K562 (cell line): ENCODE results near the gene CENPO. TPM values are rescaled to one million over a fixed set of nuclear protein-coding genes. Genes with fewer than 3 reads are reported as not detected.

Experiments used
- ATAC-seq: fragments of 200-7000 bp; cut with Tn5 transposase; 3 replicates; pipeline ENCODE4 v1.9.1; 2020; ENCODE audit warnings: moderate library complexity
- BruUV-seq: library from RNA; stranded (reverse); fragments of 400-500 nt; replicated peaks from 2 replicates; lab custom pipeline; 2021; lab: Mats Ljungman, UMichigan
- CTCF ChIA-PET: fragments of 300-600 bp; formaldehyde crosslinking; extraction: SDS; loops from one replicate; lab custom pipeline; 2021; ENCODE audit warnings: low intra/inter-chr PET ratio; lab: Yijun Ruan, JAX
- POLR2A ChIA-PET: fragments of 300-600, 350-650 bp; sonication (Branson Sonifier 250); formaldehyde crosslinking; extraction: SDS; loops from one replicate; lab custom pipeline; 2021; ENCODE audit warnings: antibody characterized with exemption, inconsistent platforms; lab: Yijun Ruan, JAX
- DNase-seq, 4 experiments: peaks; one replicate each; pipeline versions ENCODE4 v3.0.0 to v3.0.0-alpha.2; 2011 to 2018; ENCODE audit warnings: low spot score in 3 of 4, mixed read lengths in 3 of 4; ENCODE audit errors: extremely low read depth in 1 of 4
- FAIRE-seq: peaks from 2 replicates; lab custom pipeline; 2011; peaks lifted over from hg19 to GRCh38; lab: Jason Lieb, UNC
- H2AFZ ChIP-seq: 2 replicates; pipeline ENCODE4 v1.6.0; 2011; ENCODE audit warnings: low read depth, low read length, control low read depth, inconsistent platforms
- H3K27ac ChIP-seq: fragments of 200-600 bp; 3 replicates; pipeline ENCODE4 v1.8.0; 2011; ENCODE audit warnings: low read depth, mild to moderate bottlenecking, control low read depth, inconsistent platforms, low read length, moderate library complexity, mixed read lengths; ENCODE audit errors: extremely low read depth
- H3K27me3 ChIP-seq, 2 experiments: fragments of 300-600 bp in 1 of 2; 2 replicates in 1 of 2; 3 replicates in 1 of 2; pipeline versions ENCODE4 v1.6.0 to v1.8.0; 2011; ENCODE audit warnings: inconsistent platforms in 2 of 2, low read length in 2 of 2, mild to moderate bottlenecking in 1 of 2, mixed read lengths in 1 of 2, moderate library complexity in 1 of 2; ENCODE audit not compliant: control insufficient read depth in 2 of 2, insufficient read depth in 2 of 2
- H3K36me3 ChIP-seq: fragments of 300-600 bp; 3 replicates; pipeline ENCODE4 v1.8.0; 2011; ENCODE audit warnings: mild to moderate bottlenecking, low read length, inconsistent platforms; ENCODE audit not compliant: control insufficient read depth, insufficient read depth
- H3K4me1 ChIP-seq, 2 experiments: fragments of 200-600 bp in 1 of 2; replicated peaks in 1 of 2; 2 replicates in 1 of 2; 3 replicates in 1 of 2; pipeline versions ENCODE4 v1.5.1 to v1.8.0; 2011; ENCODE audit warnings: inconsistent platforms in 2 of 2, low read length in 2 of 2, mild to moderate bottlenecking in 1 of 2, mixed read lengths in 1 of 2, moderate library complexity in 1 of 2; ENCODE audit not compliant: control insufficient read depth in 2 of 2, insufficient read depth in 2 of 2
- H3K4me2 ChIP-seq: 2 replicates; pipeline ENCODE4 v1.6.1; 2011; ENCODE audit warnings: low read length, control low read depth, inconsistent platforms, mixed read lengths; ENCODE audit not compliant: insufficient read depth
- H3K4me3 ChIP-seq: fragments of 200-600 bp; sonication (generic), shearing (Covaris generic); 2 replicates; pipeline ENCODE4 v1.5.1; 2016; ENCODE audit warnings: control low read depth, inconsistent platforms
- H3K79me2 ChIP-seq: fragments of 200-600 bp; 3 replicates; pipeline ENCODE4 v1.8.0; 2011; ENCODE audit warnings: low read length, inconsistent platforms; ENCODE audit not compliant: control insufficient read depth, insufficient read depth
- H3K9ac ChIP-seq, 2 experiments: 2 replicates each; pipeline versions ENCODE4 v1.6.0 to v1.6.1; 2011; ENCODE audit warnings: low read depth in 2 of 2, low read length in 2 of 2, control low read depth in 1 of 2, inconsistent platforms in 1 of 2, mild to moderate bottlenecking in 1 of 2, mixed read lengths in 1 of 2; ENCODE audit not compliant: insufficient read depth in 1 of 2
- H3K9me1 ChIP-seq: one replicate; pipeline ENCODE4 v1.6.0; 2011; ENCODE audit warnings: inconsistent platforms, mild to moderate bottlenecking, low read length, moderate library complexity; ENCODE audit not compliant: control insufficient read depth, insufficient read depth
- H3K9me3 ChIP-seq: replicated peaks from 2 replicates; pipeline ENCODE4 v1.5.1; 2011; ENCODE audit warnings: low read depth, low read length, inconsistent platforms; ENCODE audit not compliant: control insufficient read depth, insufficient read depth
- H4K20me1 ChIP-seq: replicated peaks from 2 replicates; pipeline ENCODE4 v1.6.1; 2011; ENCODE audit warnings: low read length, inconsistent platforms, mixed read lengths; ENCODE audit not compliant: control insufficient read depth, insufficient read depth
- CCAR2 ChIP-seq: fragments of 200-400 bp; formaldehyde crosslinking; IDR thresholded peaks from 2 replicates; pipeline ENCODE4 v1.6.1; 2017; ENCODE audit warnings: mild to moderate bottlenecking, low read depth, low read length
- E2F8 ChIP-seq: fragments of 450-650 bp; IDR thresholded peaks from 2 replicates; pipeline ENCODE4 v1.7.1; 2018; ENCODE audit warnings: mild to moderate bottlenecking, low read depth; ENCODE audit not compliant: partially characterized antibody
- FOXJ2 ChIP-seq: fragments of 200-800 bp; sonication (Bioruptor generic); IDR thresholded peaks from 2 replicates; pipeline ENCODE4 v1.6.1; 2016; ENCODE audit warnings: missing genetic modification characterization, missing compliant biosample characterization
- GABPB2 ChIP-seq: fragments of 250-450 bp; sonication (Bioruptor Pico); conservative IDR thresholded peaks from 2 replicates; pipeline ENCODE4 v1.5.1; 2021; ENCODE audit warnings: mild to moderate bottlenecking
- GMEB1 ChIP-seq: fragments of 250-450 bp; sonication (Bioruptor Pico); IDR thresholded peaks from 2 replicates; pipeline ENCODE4 v1.4.0; 2020; ENCODE audit warnings: mild to moderate bottlenecking
- IFI16 ChIP-seq: fragments of 250-450 bp; sonication (Bioruptor Pico); IDR thresholded peaks from 2 replicates; pipeline ENCODE4 v2.1.2; 2022; ENCODE audit warnings: mild to moderate bottlenecking, inconsistent platforms
- KLF1 ChIP-seq: fragments of 450-650 bp; IDR thresholded peaks from 2 replicates; pipeline ENCODE4 v1.6.1; 2016; ENCODE audit warnings: missing genetic modification characterization, missing compliant biosample characterization
- TAF9B ChIP-seq: fragments of 450-650 bp; IDR thresholded peaks from 2 replicates; pipeline ENCODE4 v1.6.1; 2018; ENCODE audit warnings: mild to moderate bottlenecking; ENCODE audit not compliant: partially characterized antibody
- ZNF277 ChIP-seq: fragments of 250-450 bp; sonication (Bioruptor Pico); IDR thresholded peaks from 2 replicates; pipeline ENCODE4 v1.8.0; 2022; ENCODE audit warnings: inconsistent platforms, mild to moderate bottlenecking, moderate library complexity, borderline replicate concordance
- ZNF398 ChIP-seq: fragments of 250-450 bp; sonication (Bioruptor Pico); IDR thresholded peaks from 2 replicates; pipeline ENCODE4 v1.8.0; 2021; ENCODE audit warnings: moderate library complexity, mild to moderate bottlenecking, inconsistent platforms
- ZNF57 ChIP-seq: fragments of 450-650 bp; formaldehyde crosslinking; IDR thresholded peaks from 2 replicates; pipeline ENCODE4 v1.4.0; 2020; ENCODE audit warnings: mild to moderate bottlenecking, moderate library complexity
- WGBS: fragments of 100-300 bp; shearing (Covaris generic); methylation state at CpG from one replicate; pipeline ENCODE4 v1.1.6; 2016; ENCODE audit warnings: low coverage, mixed read lengths; ENCODE audit not compliant: insufficient coverage; ENCODE audit errors: missing lambda C conversion rate; 5-methylcytosine and 5-hydroxymethylcytosine counted together
- in situ Hi-C: fragments of 300-500 bp; cut with MboI; formaldehyde crosslinking; loops from 4 replicates; pipeline ENCODE4 v1.15.0; 2018; ENCODE audit warnings: inconsistent platforms, mixed read lengths
- intact Hi-C: fragments of 100-400 bp; cut with micrococcal nuclease; formaldehyde crosslinking; loops from 2 replicates; pipeline ENCODE4 v1.14.2; 2022
- polyA plus RNA-seq, 8 experiments: library from polyadenylated mRNA; depleted of rRNA in 4 of 8; stranded (reverse) in 5 of 8; unstranded in 3 of 8; fragments of >200 nt; fragmentation: Nextera tagmentation in 2 of 8; fragmentation: Illumina TruSeq in 1 of 8; extraction: Ambion mirVana in 2 of 8; extraction: Trizol in 1 of 8; gene quantifications; 2 replicates each; pipeline versions ENCODE4 v1.2.1 to v1.2.3, GENCODE V29; 2011 to 2014; ENCODE audit warnings: inconsistent platforms in 1 of 8, missing spikeins in 1 of 8
- total RNA-seq, 7 experiments: library from RNA; depleted of rRNA in 6 of 7; stranded (reverse); fragments of >200 nt in 6 of 7; fragmentation: Illumina TruSeq in 2 of 7; extraction: Trizol in 2 of 7; gene quantifications; 2 replicates each; pipeline versions ENCODE4 v1.2.1 to v1.2.3, GENCODE V29; 2011 to 2021; ENCODE audit warnings: low replicate concordance in 1 of 7

The CENPO gene
- total and polyA plus RNA-seq, 9 of the 15 experiments (the other 6 are each of a cell fraction or from before 2014, with no cell fraction given) = 30.6 to 59.4 (median 38.9) TPM

- TF ChIP-seq FOXJ2 (tag) (no peak), CCAR2 (no peak), GMEB1 (CRISPR knock-in tag) (no peak), ZNF57 (CRISPR knock-in tag) (no peak)
Measured at GRCh38 chr2:24836206-24836605, 43.0 kb downstream of the CENPO start (continued).

GRCh38 chr2:24836706-24837105 is 43.5 kb downstream of the CENPO start:
- Histone ChIP-seq H3K9ac (no peak overlapping the region), H3K4me2 (no peak overlapping the region), H3K9me1 (no peaks in the 10 kb centered on the region), H3K9me3 (no peaks in the 10 kb centered on the region), H3K27ac (no peak overlapping the region), H3K4me3 (no peak overlapping the region), H4K20me1 (no peaks in the 10 kb centered on the region), H3K4me1 (peaks cover 0 to 3% of the 10 kb centered on the region in 2 experiments; a peak in 2 of 5 replicates), H2AFZ (no peak overlapping the region), H3K27me3 (no peaks in the 10 kb centered on the region), H3K79me2 (no peaks in the 10 kb centered on the region), H3K36me3 (peaks cover 72% of the 10 kb centered on the region; the same call in 2 of the 3 replicates)
- POLR2A ChIA-PET = interaction anchor here (1.0 kb wide), 1 partner anchor 9 kb away, joined by 3 read pairs; no protein-coding TSS in a partner anchor
- no peak for ATAC-seq
- CTCF ChIA-PET = no interaction called here
- 88% methylated on average over 8 of the region's 9 CpGs for WGBS
- BruUV-seq = no TSS peak
- no peak for TF ChIP-seq ZNF398 (CRISPR knock-in tag)
- TF ChIP-seq KLF1 (tag) = no peak
- no peak for TF ChIP-seq IFI16 (CRISPR knock-in tag)
- TF ChIP-seq E2F8 = no peak
- TF ChIP-seq ZNF277 (CRISPR knock-in tag) = no peak
- TF ChIP-seq GABPB2 (CRISPR knock-in tag) = no peak
- TF ChIP-seq TAF9B = no peak
- TF ChIP-seq, all 486 proteins: peak for 0
- DNase-seq (no peak), FAIRE-seq (no peak)
- in situ Hi-C loops (loop anchor here (5.0 kb wide), 1 partner anchor 429 kb away; no protein-coding TSS in a partner anchor), intact Hi-C loops (no loop called here)
